OCI-LY1 (cell line): Measurements from ENCODE around the gene NALCN.

Experiments used
- H2AFZ ChIP-seq: fragments of 200-600 bp; sonication (generic), shearing (Covaris generic); 2 replicates; pipeline ENCODE4 v1.6.0; 2014; ENCODE audit warnings: antibody characterized with exemption, mild to moderate bottlenecking, low read length
- H3F3A ChIP-seq: fragments of 200-600 bp; sonication (generic), shearing (Covaris generic); 2 replicates; pipeline ENCODE4 v1.6.0; 2014; ENCODE audit warnings: mild to moderate bottlenecking, antibody characterized with exemption, low read length, moderate library complexity; ENCODE audit not compliant: insufficient read depth
- H3K27ac ChIP-seq: fragments of 200-600 bp; sonication (generic); 2 replicates; pipeline ENCODE4 v1.5.1; 2014; ENCODE audit warnings: low read length, mixed run types, mild to moderate bottlenecking, low read depth; ENCODE audit not compliant: poor library complexity, severe bottlenecking
- H3K27me3 ChIP-seq: fragments of 200-600 bp; sonication (generic); 2 replicates; pipeline ENCODE4 v1.6.0; 2014; ENCODE audit warnings: antibody characterized with exemption, mild to moderate bottlenecking, low read length, moderate library complexity; ENCODE audit not compliant: insufficient read depth
- H3K36me3 ChIP-seq: fragments of 200-600 bp; sonication (generic); 2 replicates; pipeline ENCODE4 v1.6.1; 2014; ENCODE audit warnings: mild to moderate bottlenecking, antibody characterized with exemption, low read length, moderate library complexity, mixed read lengths; ENCODE audit not compliant: insufficient read depth
- H3K4me1 ChIP-seq: fragments of 200-600 bp; sonication (generic); 2 replicates; pipeline ENCODE4 v1.5.1; 2014; ENCODE audit warnings: mild to moderate bottlenecking, low read length, moderate library complexity; ENCODE audit not compliant: insufficient read depth, severe bottlenecking
- H3K4me2 ChIP-seq: fragments of 200-600 bp; sonication (generic), shearing (Covaris generic); 2 replicates; pipeline ENCODE4 v1.6.1; 2014; ENCODE audit warnings: low read length
- H3K4me3 ChIP-seq: fragments of 200-600 bp; sonication (generic); 2 replicates; pipeline ENCODE4 v1.5.1; 2014; ENCODE audit warnings: low read length, low read depth, mild to moderate bottlenecking, mixed read lengths; ENCODE audit not compliant: poor library complexity, severe bottlenecking
- H3K79me2 ChIP-seq: fragments of 200-600 bp; shearing (Covaris generic); 2 replicates; pipeline ENCODE4 v1.6.1; 2016; ENCODE audit warnings: mixed run types, low read length, mixed read lengths; ENCODE audit not compliant: insufficient read depth
- H3K9ac ChIP-seq: fragments of 200-600 bp; sonication (generic), shearing (Covaris generic); 2 replicates; pipeline ENCODE4 v1.6.1; 2014; ENCODE audit warnings: mild to moderate bottlenecking, low read length, mixed read lengths
- H3K9me2 ChIP-seq: fragments of 200-600 bp; sonication (generic), shearing (Covaris generic); 2 replicates; pipeline ENCODE4 v1.6.1; 2014; ENCODE audit warnings: low read depth, mild to moderate bottlenecking, low read length, mixed read lengths
- H3K9me3 ChIP-seq: fragments of 200-600 bp; shearing (Covaris generic); 2 replicates; pipeline ENCODE4 v1.6.1; 2014; ENCODE audit warnings: low read length, mixed read lengths
- H4K20me1 ChIP-seq: fragments of 200-600 bp; sonication (generic), shearing (Covaris generic); 2 replicates; pipeline ENCODE4 v1.6.0; 2016; ENCODE audit warnings: mild to moderate bottlenecking, low read length; ENCODE audit not compliant: insufficient read depth
- EZH2 ChIP-seq: fragments of 200-600 bp; sonication (generic), shearing (Covaris generic); IDR thresholded peaks from 2 replicates; pipeline ENCODE4 v1.8.0; 2017; ENCODE audit warnings: borderline replicate concordance, mixed run types, mild to moderate bottlenecking, antibody characterized with exemption, low read length, moderate library complexity, mixed read lengths
- TF ChIP-seq, protein P1 (sequence below): fragments of 200-600 bp; sonication (generic), shearing (Covaris generic); IDR thresholded peaks from 2 replicates; pipeline ENCODE4 v1.5.1; 2017; ENCODE audit warnings: mild to moderate bottlenecking, antibody characterized with exemption, low read length, moderate library complexity, mixed read lengths

NALCN gene

GRCh38 chr13:101262306-101262705 lies 154.0 kb downstream of the NALCN start:
- Histone ChIP-seq H2AFZ (no peak overlapping the region), H3K36me3 (no peaks in the 10 kb centered on the region), H3F3A (no peaks in the 10 kb centered on the region), H3K27me3 (no peaks in the 10 kb centered on the region), H3K4me2 (no peak overlapping the region), H3K9me2 (no peaks in the 10 kb centered on the region), H3K4me1 (peaks cover 6% of the 10 kb centered on the region), H3K9ac (no peak overlapping the region), H3K27ac (no peak overlapping the region), H3K79me2 (no peaks in the 10 kb centered on the region), H4K20me1 (no peaks in the 10 kb centered on the region), H3K4me3 (no peak overlapping the region), H3K9me3 (no peaks in the 10 kb centered on the region)
- no peak for TF ChIP-seq EZH2

GRCh38 chr13:101258509-101258908 lies 157.8 kb downstream of the NALCN start:
- Histone ChIP-seq H3K79me2 (no peaks in the 10 kb centered on the region), H3K36me3 (no peaks in the 10 kb centered on the region), H2AFZ (no peak overlapping the region), H3K4me1 (peaks cover 6% of the 10 kb centered on the region), H3K9ac (no peak overlapping the region), H3K27me3 (no peaks in the 10 kb centered on the region), H3K4me3 (no peak overlapping the region), H3F3A (no peaks in the 10 kb centered on the region), H3K27ac (no peak overlapping the region), H4K20me1 (no peaks in the 10 kb centered on the region), H3K9me2 (no peaks in the 10 kb centered on the region), H3K9me3 (no peaks in the 10 kb centered on the region), H3K4me2 (no peak overlapping the region; the same call in 1 of the 2 replicates)
- TF ChIP-seq, protein P1, sequence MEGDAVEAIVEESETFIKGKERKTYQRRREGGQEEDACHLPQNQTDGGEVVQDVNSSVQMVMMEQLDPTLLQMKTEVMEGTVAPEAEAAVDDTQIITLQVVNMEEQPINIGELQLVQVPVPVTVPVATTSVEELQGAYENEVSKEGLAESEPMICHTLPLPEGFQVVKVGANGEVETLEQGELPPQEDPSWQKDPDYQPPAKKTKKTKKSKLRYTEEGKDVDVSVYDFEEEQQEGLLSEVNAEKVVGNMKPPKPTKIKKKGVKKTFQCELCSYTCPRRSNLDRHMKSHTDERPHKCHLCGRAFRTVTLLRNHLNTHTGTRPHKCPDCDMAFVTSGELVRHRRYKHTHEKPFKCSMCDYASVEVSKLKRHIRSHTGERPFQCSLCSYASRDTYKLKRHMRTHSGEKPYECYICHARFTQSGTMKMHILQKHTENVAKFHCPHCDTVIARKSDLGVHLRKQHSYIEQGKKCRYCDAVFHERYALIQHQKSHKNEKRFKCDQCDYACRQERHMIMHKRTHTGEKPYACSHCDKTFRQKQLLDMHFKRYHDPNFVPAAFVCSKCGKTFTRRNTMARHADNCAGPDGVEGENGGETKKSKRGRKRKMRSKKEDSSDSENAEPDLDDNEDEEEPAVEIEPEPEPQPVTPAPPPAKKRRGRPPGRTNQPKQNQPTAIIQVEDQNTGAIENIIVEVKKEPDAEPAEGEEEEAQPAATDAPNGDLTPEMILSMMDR = no peak
- no peak for TF ChIP-seq EZH2

GRCh38 chr13:101258071-101258470 lies 158.2 kb downstream of the NALCN start:
- H3K36me3 ChIP-seq = no peaks in the 10 kb centered on the region
- H3K9me2 ChIP-seq = no peaks in the 10 kb centered on the region
- H3K4me1 ChIP-seq = peaks cover 6% of the 10 kb centered on the region
- no peak overlapping the region for H3K9ac ChIP-seq
- H3K4me2 ChIP-seq = peak overlapping the region; percentile 9; the same call in 1 of the 2 replicates
- no peaks in the 10 kb centered on the region for H3F3A ChIP-seq
- H3K9me3 ChIP-seq = no peaks in the 10 kb centered on the region
- H3K79me2 ChIP-seq = no peaks in the 10 kb centered on the region
- H3K27me3 ChIP-seq = no peaks in the 10 kb centered on the region
- no peak overlapping the region for H3K27ac ChIP-seq
- no peak for TF ChIP-seq EZH2
- TF ChIP-seq, protein P1 = no peak
- H2AFZ ChIP-seq = no peak overlapping the region
- no peaks in the 10 kb centered on the region for H4K20me1 ChIP-seq
- no peak overlapping the region for H3K4me3 ChIP-seq

DNA sequence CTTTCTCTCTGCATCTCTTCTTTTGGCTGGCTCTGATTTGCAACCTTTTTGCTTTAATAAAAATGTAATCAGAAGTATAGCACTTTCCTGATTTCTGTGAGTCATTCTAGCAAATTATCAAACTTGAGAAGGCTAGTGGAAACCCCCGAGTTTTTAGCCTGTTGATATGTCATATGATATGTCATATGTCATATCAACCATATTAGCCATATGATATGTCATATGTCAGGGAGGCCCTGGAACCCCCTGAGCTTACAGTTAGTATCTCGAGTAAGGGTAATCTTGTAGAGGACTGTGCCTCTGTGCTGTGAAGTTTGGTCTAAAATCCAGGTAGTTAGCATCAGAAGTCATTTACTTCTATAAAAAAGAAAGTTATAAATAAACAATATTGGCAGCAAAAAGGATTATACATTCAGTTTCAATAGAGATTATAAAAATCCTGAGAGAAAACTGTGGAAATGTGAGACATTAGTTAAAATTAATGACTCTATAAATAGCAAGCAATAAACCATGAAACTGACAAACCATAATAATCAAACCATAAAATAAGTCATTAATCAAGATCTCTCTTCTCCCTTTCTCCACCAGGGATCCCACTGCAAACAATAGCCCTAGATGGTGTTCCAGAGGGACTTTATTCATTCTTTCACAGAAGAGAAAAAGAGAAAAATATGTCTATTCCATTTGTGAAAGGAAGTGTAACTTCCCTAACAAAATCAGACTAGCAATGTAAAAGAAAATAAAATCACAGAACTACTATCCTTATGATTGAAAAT lies 167.4 kb downstream of the NALCN start:
- no peaks in the 10 kb centered on the region for H4K20me1 ChIP-seq
- H3K27me3 ChIP-seq = no peaks in the 10 kb centered on the region

More for the DNA sequence above, 167.4 kb downstream of the NALCN start:
- Histone ChIP-seq H2AFZ (no peak overlapping the region), H3K9me2 (no peaks in the 10 kb centered on the region), H3K79me2 (no peaks in the 10 kb centered on the region), H3K4me1 (no peaks in the 10 kb centered on the region), H3K4me3 (no peak overlapping the region), H3K27ac (no peak overlapping the region), H3K36me3 (no peaks in the 10 kb centered on the region), H3K4me2 (no peak overlapping the region), H3K9ac (no peak overlapping the region), H3K9me3 (no peaks in the 10 kb centered on the region), H3F3A (no peaks in the 10 kb centered on the region)
- TF ChIP-seq EZH2 = no peak
- TF ChIP-seq, protein P1 = no peak
